Measurements from ENCODE around the gene RELCH.

Gene RELCH

GRCh38 chr18:62211325-62211828 is 24.3 kb downstream of the RELCH start:
- DNase-seq (ENCODE audit: extremely low read depth, low read depth), result no peak
- H3K4me3 ChIP-seq (replicated peaks; ENCODE audit: low read depth, low read length), result no peak overlapping the region
- TF ChIP-seq CTCF (IDR thresholded peaks at IDR 0.05; ENCODE audit: low read depth, low read length, missing control alignments), result no peak

GRCh38 chr18:62214790-62215189 is 27.7 kb downstream of the RELCH start:
- TF ChIP-seq CTCF (IDR thresholded peaks at IDR 0.05; ENCODE audit: low read depth, low read length, missing control alignments), result no peak
- no peak for DNase-seq (ENCODE audit: extremely low read depth, low read depth)
- H3K4me3 ChIP-seq (replicated peaks; ENCODE audit: low read depth, low read length), result no peak overlapping the region

GRCh38 chr18:62224229-62224628 is 37.2 kb downstream of the RELCH start:
- no peak overlapping the region for H3K4me3 ChIP-seq (replicated peaks; ENCODE audit: low read depth, low read length)
- no peak for DNase-seq (ENCODE audit: extremely low read depth, low read depth)
- no peak for TF ChIP-seq CTCF (IDR thresholded peaks at IDR 0.05; ENCODE audit: low read depth, low read length, missing control alignments)

GRCh38 chr18:62226047-62226446 is 39.0 kb downstream of the RELCH start:
- H3K4me3 ChIP-seq (replicated peaks; ENCODE audit: low read depth, low read length), result no peak overlapping the region
- DNase-seq (ENCODE audit: extremely low read depth, low read depth), result no peak
- no peak for TF ChIP-seq CTCF (IDR thresholded peaks at IDR 0.05; ENCODE audit: low read depth, low read length, missing control alignments)

GRCh38 chr18:62236252-62236651 is 49.2 kb downstream of the RELCH start:
- TF ChIP-seq CTCF (IDR thresholded peaks at IDR 0.05; ENCODE audit: low read depth, low read length, missing control alignments), result no peak
- no peak overlapping the region for H3K4me3 ChIP-seq (replicated peaks; ENCODE audit: low read depth, low read length)
- DNase-seq (ENCODE audit: extremely low read depth, low read depth), result no peak

- H3K4me3 ChIP-seq (replicated peaks; ENCODE audit: low read depth, low read length), result no peak overlapping the region
- no peak for TF ChIP-seq CTCF (IDR thresholded peaks at IDR 0.05; ENCODE audit: low read depth, low read length, missing control alignments)
- no peak for DNase-seq (ENCODE audit: extremely low read depth, low read depth)
These were observed 52.4 kb downstream of the RELCH start for GRCh38 chr18:62239475-62239874.

- TF ChIP-seq CTCF (IDR thresholded peaks at IDR 0.05; ENCODE audit: low read depth, low read length, missing control alignments), result no peak
- no peak for DNase-seq (ENCODE audit: extremely low read depth, low read depth)
- no peak overlapping the region for H3K4me3 ChIP-seq (replicated peaks; ENCODE audit: low read depth, low read length)
These were observed 55.9 kb downstream of the RELCH start for GRCh38 chr18:62242955-62243354.

Measured in HFF-Myc (cell line).